NB4 (cell line): ENCODE measurements around the gene CHST1.

Experiments
- DNase-seq: peaks from one replicate; pipeline ENCODE4 v3.0.0; 2010; ENCODE audit warnings: low read depth
- H3K4me3 ChIP-seq: one replicate; pipeline ENCODE4 v1.5.1; 2011; ENCODE audit warnings: mild to moderate bottlenecking, low read depth, low read length, moderate library complexity
- MYC ChIP-seq: IDR thresholded peaks from 2 replicates; pipeline ENCODE4 v1.6.1; 2011; ENCODE audit warnings: low read depth, low read length
- POLR2A ChIP-seq: IDR thresholded peaks from 2 replicates; pipeline ENCODE4 v1.6.1; 2011; ENCODE audit warnings: mild to moderate bottlenecking; ENCODE audit not compliant: insufficient read length; ENCODE audit errors: extremely low read depth
- TF ChIP-seq, protein P1 (sequence below): IDR thresholded peaks from one replicate; pipeline ENCODE4 v1.5.1; 2012; ENCODE audit warnings: low read depth, low read length
- TF ChIP-seq, protein P2 (sequence below): IDR thresholded peaks from 2 replicates; pipeline ENCODE4 v1.6.1; 2011; ENCODE audit warnings: low read depth, low read length

The CHST1 gene

GRCh38 chr11:45614196-45614828 lies 51.1 kb downstream of the CHST1 start:
- H3K4me3 ChIP-seq = no peak overlapping the region
- TF ChIP-seq, protein P1, sequence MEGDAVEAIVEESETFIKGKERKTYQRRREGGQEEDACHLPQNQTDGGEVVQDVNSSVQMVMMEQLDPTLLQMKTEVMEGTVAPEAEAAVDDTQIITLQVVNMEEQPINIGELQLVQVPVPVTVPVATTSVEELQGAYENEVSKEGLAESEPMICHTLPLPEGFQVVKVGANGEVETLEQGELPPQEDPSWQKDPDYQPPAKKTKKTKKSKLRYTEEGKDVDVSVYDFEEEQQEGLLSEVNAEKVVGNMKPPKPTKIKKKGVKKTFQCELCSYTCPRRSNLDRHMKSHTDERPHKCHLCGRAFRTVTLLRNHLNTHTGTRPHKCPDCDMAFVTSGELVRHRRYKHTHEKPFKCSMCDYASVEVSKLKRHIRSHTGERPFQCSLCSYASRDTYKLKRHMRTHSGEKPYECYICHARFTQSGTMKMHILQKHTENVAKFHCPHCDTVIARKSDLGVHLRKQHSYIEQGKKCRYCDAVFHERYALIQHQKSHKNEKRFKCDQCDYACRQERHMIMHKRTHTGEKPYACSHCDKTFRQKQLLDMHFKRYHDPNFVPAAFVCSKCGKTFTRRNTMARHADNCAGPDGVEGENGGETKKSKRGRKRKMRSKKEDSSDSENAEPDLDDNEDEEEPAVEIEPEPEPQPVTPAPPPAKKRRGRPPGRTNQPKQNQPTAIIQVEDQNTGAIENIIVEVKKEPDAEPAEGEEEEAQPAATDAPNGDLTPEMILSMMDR = no peak
- TF ChIP-seq, protein P2, sequence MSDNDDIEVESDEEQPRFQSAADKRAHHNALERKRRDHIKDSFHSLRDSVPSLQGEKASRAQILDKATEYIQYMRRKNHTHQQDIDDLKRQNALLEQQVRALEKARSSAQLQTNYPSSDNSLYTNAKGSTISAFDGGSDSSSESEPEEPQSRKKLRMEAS = no peak
- TF ChIP-seq POLR2A = no peak
- no peak for TF ChIP-seq MYC
- no peak for DNase-seq

DNA sequence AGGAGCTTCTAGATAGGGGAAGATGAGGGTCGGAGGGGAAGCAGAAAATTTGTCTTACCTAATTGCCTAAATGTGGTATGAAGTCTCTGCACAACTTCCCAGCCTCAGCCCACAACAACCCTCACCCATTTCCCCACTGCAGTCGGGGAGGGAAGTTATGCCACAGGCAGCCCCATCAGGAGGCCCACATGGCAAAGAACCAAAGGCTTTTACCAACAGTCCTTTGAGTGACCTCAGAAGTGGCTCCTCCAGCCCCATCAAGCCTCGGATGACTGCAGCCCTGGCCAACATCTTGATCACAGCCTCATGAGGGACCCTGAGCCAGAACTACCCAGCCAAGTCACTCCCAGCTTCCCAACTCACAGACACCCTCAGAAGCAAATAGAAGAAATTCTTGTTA lies 54.8 kb downstream of the CHST1 start:
- DNase-seq = peak; percentile 88
- H3K4me3 ChIP-seq = no peak overlapping the region
- TF ChIP-seq MYC (peak; percentile 59), POLR2A (no peak)
- TF ChIP-seq, protein P1 = no peak
- TF ChIP-seq, protein P2 = peak; percentile 54; the same call in 1 of the 2 replicates

GRCh38 chr11:45609902-45610301 lies 55.5 kb downstream of the CHST1 start:
- TF ChIP-seq POLR2A = no peak
- no peak overlapping the region for H3K4me3 ChIP-seq
- DNase-seq = no peak

GRCh38 chr11:45609337-45609736 lies 56.1 kb downstream of the CHST1 start:
- no peak for TF ChIP-seq MYC
- TF ChIP-seq, protein P2 = no peak
- TF ChIP-seq POLR2A = no peak
- TF ChIP-seq, protein P1 = no peak
- DNase-seq = no peak
- no peak overlapping the region for H3K4me3 ChIP-seq

DNA sequence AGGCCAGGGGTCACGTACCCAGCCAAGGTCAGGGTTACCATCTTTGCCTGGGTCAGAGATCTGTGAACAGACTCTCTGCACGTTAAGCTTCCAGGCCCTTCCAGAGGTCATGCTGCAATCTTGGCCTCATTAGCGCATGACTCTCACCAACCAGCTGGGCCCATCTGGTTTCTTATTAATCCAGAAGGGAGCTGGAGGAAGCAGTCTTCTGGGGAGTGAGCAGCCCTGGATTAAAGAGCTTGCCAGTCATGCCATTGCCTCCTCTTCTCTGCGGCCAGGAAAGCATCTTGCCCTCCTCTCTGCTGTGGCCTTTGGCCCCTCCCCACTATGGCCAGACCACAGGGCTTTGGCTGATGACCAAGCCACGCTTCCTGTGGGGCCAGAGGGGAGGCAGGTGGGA lies 57.4 kb downstream of the CHST1 start:
- peak; percentile 51 for DNase-seq
- H3K4me3 ChIP-seq = no peak overlapping the region
- TF ChIP-seq MYC (no peak), POLR2A (no peak)
- TF ChIP-seq, protein P2 = no peak
- TF ChIP-seq, protein P1 = no peak

GRCh38 chr11:45606514-45607281 lies 58.7 kb downstream of the CHST1 start:
- no peak overlapping the region for H3K4me3 ChIP-seq
- no peak for TF ChIP-seq MYC
- TF ChIP-seq, protein P2 = no peak
- TF ChIP-seq, protein P1 = no peak
- no peak for DNase-seq
